GM20000 (cell line): Measurements from ENCODE around the gene TMEM154.

Experiments
- DNase-seq: peaks from one replicate; pipeline ENCODE4 v3.0.0; 2012; ENCODE audit warnings: low spot score
- CTCF ChIP-seq: IDR thresholded peaks from 2 replicates; pipeline ENCODE4 v1.5.1; 2012; ENCODE audit warnings: mild to moderate bottlenecking, control low read depth; ENCODE audit errors: extremely low read depth, missing control alignments

TMEM154 gene

GRCh38 chr4:152679414-152680281 is at the start of gene TMEM154:
TMEM154 (minus strand) TSS chr4:152679997; CDS start chr4:152679933, 64 bp downstream.
- no peak for TF ChIP-seq CTCF
- DNase-seq: peak; percentile 53

- TF ChIP-seq CTCF: no peak
- DNase-seq: no peak
Measured at GRCh38 chr4:152729466-152729865, 49.7 kb upstream of the TMEM154 start.

- no peak for DNase-seq
- TF ChIP-seq CTCF: no peak
Measured at GRCh38 chr4:152728343-152728742, 48.5 kb upstream of the TMEM154 start.

GRCh38 chr4:152727784-152728183 is 48.0 kb upstream of the TMEM154 start:
- DNase-seq: no peak
- no peak for TF ChIP-seq CTCF

GRCh38 chr4:152724494-152724893 is 44.7 kb upstream of the TMEM154 start:
- DNase-seq: no peak
- no peak for TF ChIP-seq CTCF

GRCh38 chr4:152723236-152723635 is 43.4 kb upstream of the TMEM154 start:
- no peak for DNase-seq
- TF ChIP-seq CTCF: no peak

GRCh38 chr4:152719801-152720556 is 40.2 kb upstream of the TMEM154 start:
- DNase-seq: no peak
- no peak for TF ChIP-seq CTCF
